Kidney epithelial cell (primary cell): ENCODE data around the gene BMPR2. TPM values are rescaled to one million over a fixed set of nuclear protein-coding genes. Genes with fewer than 3 reads are reported as not detected.

Experiments
- DNase-seq: peaks from one replicate; pipeline ENCODE4 v3.0.0-alpha.2; 2010; ENCODE audit warnings: low read depth
- H3K27me3 ChIP-seq: 2 replicates; pipeline ENCODE4 v1.6.0; 2011; ENCODE audit warnings: low read length; ENCODE audit not compliant: control insufficient read depth, insufficient read depth
- H3K36me3 ChIP-seq: 2 replicates; pipeline ENCODE4 v1.5.1; 2011; ENCODE audit warnings: low read length; ENCODE audit not compliant: control insufficient read depth, insufficient read depth
- H3K4me3 ChIP-seq: 2 replicates; pipeline ENCODE4 v1.5.1; 2011; ENCODE audit warnings: low read depth, mild to moderate bottlenecking, control low read depth, low read length
- total RNA-seq: library from RNA; depleted of rRNA; stranded (reverse); fragments of >200 nt; gene quantifications from 2 replicates; pipeline ENCODE4 v1.2.3, GENCODE V29; 2015
- TF ChIP-seq, protein P1 (sequence below): IDR thresholded peaks from 2 replicates; pipeline ENCODE4 v1.5.1; 2011; ENCODE audit warnings: mild to moderate bottlenecking, moderate library complexity, low read length, control low read depth, inconsistent platforms; ENCODE audit not compliant: insufficient read depth, poor library complexity, severe bottlenecking

Gene BMPR2
- total RNA-seq, 1 donor from 2014 or later: 44.8 TPM

DNA sequence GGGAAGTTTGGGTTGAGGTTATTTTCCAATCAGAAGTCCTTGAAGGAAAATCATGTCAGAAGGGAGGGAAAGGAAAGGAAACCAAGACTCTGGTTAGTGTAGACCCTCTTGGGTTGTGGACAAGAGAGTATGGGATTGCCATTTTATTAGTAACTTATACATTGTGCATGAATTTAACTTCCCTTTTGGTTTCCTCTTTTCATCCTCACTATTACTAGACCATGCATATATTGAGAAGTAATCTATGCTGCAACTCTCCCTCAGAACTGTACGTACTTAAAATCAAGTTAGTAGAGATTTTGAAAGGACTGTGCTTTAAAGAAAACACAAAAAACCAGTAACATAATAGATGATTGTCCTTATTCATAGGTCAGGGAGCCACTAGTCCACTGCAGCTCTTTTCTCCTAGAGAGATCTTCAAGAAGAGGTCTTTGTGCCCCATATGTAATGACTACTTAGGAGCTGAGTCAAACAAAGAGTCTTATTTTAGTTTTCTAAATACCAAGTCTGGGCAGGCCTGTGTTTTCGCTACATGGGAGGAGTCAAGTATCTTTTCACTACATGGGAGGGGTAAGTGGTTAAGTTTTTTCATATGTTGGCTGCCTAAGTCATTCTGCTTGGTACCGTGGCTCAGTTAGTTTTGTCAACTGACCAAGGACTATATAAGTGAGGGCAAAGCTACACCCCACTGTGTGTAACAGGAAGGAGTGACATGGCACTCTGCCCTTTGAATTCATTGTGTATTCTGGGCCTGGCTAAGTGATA is 233.4 kb downstream of the BMPR2 start:
- DNase-seq: no peak
- TF ChIP-seq, protein P1, sequence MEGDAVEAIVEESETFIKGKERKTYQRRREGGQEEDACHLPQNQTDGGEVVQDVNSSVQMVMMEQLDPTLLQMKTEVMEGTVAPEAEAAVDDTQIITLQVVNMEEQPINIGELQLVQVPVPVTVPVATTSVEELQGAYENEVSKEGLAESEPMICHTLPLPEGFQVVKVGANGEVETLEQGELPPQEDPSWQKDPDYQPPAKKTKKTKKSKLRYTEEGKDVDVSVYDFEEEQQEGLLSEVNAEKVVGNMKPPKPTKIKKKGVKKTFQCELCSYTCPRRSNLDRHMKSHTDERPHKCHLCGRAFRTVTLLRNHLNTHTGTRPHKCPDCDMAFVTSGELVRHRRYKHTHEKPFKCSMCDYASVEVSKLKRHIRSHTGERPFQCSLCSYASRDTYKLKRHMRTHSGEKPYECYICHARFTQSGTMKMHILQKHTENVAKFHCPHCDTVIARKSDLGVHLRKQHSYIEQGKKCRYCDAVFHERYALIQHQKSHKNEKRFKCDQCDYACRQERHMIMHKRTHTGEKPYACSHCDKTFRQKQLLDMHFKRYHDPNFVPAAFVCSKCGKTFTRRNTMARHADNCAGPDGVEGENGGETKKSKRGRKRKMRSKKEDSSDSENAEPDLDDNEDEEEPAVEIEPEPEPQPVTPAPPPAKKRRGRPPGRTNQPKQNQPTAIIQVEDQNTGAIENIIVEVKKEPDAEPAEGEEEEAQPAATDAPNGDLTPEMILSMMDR: no peak
- Histone ChIP-seq H3K27me3 (no peaks in the 10 kb centered on the region), H3K4me3 (no peak overlapping the region), H3K36me3 (no peaks in the 10 kb centered on the region)

DNA sequence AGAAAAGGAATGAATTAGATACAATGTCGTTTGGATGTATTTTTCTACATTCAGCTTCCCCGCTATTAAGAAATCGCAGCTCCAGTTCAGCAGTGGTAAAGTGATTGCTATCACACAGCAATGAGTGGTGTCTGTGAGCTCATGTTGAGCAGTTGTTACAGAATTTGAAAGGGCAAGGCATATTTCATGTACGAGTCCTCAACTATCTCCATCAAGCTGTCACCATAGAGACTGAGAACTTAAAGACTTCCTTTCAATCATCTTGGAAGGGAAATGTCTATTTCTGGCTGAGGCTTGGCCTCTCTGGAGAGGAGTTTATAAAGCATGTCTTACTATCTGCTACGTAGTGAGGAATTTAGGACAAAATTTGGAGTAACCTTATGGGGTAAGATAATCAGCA is 234.3 kb downstream of the BMPR2 start:
- Histone ChIP-seq H3K36me3 (no peaks in the 10 kb centered on the region), H3K27me3 (no peaks in the 10 kb centered on the region), H3K4me3 (no peak overlapping the region)
- TF ChIP-seq, protein P1: no peak
- DNase-seq: no peak

DNA sequence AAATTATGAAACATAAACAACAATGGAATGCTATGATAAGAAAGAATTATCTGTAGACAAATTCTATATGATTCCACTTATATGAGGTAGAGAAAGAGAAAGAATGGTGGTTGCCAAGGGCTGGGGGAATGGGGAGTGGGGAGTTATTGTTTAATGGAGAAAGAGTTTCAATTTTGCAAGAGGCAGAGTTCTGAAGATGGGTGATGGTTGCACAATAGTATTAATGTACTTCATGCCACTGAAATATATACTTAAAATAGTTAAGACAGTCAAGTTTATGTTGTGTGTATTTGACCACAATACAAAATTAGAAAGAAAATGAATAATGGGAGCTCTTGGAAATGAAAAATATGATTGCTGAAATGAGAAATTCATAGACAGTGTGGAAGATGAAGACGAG is 236.0 kb downstream of the BMPR2 start:
- no peak for DNase-seq
- Histone ChIP-seq H3K4me3 (no peak overlapping the region), H3K27me3 (no peaks in the 10 kb centered on the region), H3K36me3 (no peaks in the 10 kb centered on the region)
- TF ChIP-seq, protein P1: no peak

DNA sequence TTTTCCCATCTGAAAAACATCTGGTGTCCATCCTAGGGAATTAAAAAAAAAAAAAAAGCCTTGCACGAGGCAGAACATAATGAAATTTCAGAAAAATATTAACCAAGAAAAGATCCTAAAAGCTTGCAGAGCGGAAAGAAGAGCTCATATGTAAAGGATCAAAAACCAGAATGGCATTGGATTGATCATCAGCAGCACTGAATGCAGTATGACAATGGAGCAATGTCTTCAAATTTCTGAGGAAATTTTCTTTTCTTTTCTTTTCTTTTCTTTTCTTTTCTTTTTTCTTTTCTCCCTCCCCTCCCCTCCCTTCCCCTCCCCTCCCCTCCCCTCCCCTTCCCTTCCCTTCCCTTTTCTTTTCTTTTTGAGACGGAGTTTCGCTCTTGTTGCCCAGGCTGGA is 237.4 kb downstream of the BMPR2 start:
- no peak for DNase-seq
- no peaks in the 10 kb centered on the region for H3K36me3 ChIP-seq
- no peak overlapping the region for H3K4me3 ChIP-seq
- H3K27me3 ChIP-seq: no peaks in the 10 kb centered on the region
- TF ChIP-seq, protein P1: no peak

Other genes with a start within 250 kb of the BMPR2 start
- gene SUMO1, start 137.7 kb upstream of the BMPR2 start, total RNA-seq: 79.1 and 89.9 TPM in 2 replicates
- gene NOP58, start 110.6 kb upstream of the BMPR2 start, total RNA-seq: 70.6 and 75.2 TPM in 2 replicates